Activated CD4-positive, alpha-beta memory T cell treated with anti-CD3 and anti-CD28 coated beads, Interleukin-2, amount 10 ng/mL, durations not matched to agents 7 days and 5 days (primary cell): ENCODE measurements around the gene PTCH2. TPM values are rescaled to one million over a fixed set of nuclear protein-coding genes. Genes with fewer than 3 reads are reported as not detected.
"Not testable (repeated sequence)": the region's sequence is repeated elsewhere in the genome, so short reads cannot be mapped to it uniquely, and the experiment has no call there.

Experiments
- CTCF ChIA-PET: fragments of 350-600 bp; sonication (Branson Sonifier 250); formaldehyde crosslinking; loops from one replicate; lab custom pipeline; 2021; ENCODE audit warnings: antibody characterized with exemption, inconsistent platforms; lab: Charles Lee
- POLR2A ChIA-PET: fragments of 350-600 bp; sonication (Branson Sonifier 250); formaldehyde crosslinking; loops from one replicate; lab custom pipeline; 2021; ENCODE audit warnings: antibody characterized with exemption; lab: Charles Lee
- DNase-seq: peaks from one replicate; pipeline ENCODE4 v3.0.0-alpha.2; 2020
- H3K27ac Mint-ChIP-seq: one replicate; pipeline ENCODE4 v1.8.0; 2021; ENCODE audit warnings: mild to moderate bottlenecking, mixed read lengths
- H3K27me3 Mint-ChIP-seq: one replicate; pipeline ENCODE4 v1.8.0; 2021; ENCODE audit warnings: mixed read lengths
- H3K36me3 Mint-ChIP-seq: one replicate; pipeline ENCODE4 v1.8.0; 2021; ENCODE audit warnings: low read depth, mixed read lengths
- H3K4me1 Mint-ChIP-seq: one replicate; pipeline ENCODE4 v1.8.0; 2021; ENCODE audit warnings: mixed read lengths
- H3K4me3 Mint-ChIP-seq: one replicate; pipeline ENCODE4 v1.8.0; 2021; ENCODE audit warnings: mild to moderate bottlenecking, mixed read lengths
- H3K9me3 Mint-ChIP-seq: one replicate; pipeline ENCODE4 v1.8.0; 2021; ENCODE audit warnings: mixed read lengths
- total RNA-seq, 2 experiments: library from RNA; stranded (reverse); gene quantifications; one replicate each; pipeline ENCODE4 v1.2.3, GENCODE V29; 2021

Gene PTCH2
- total RNA-seq, 2 experiments from 2014 or later: 0.58 to 1.0 TPM

DNA sequence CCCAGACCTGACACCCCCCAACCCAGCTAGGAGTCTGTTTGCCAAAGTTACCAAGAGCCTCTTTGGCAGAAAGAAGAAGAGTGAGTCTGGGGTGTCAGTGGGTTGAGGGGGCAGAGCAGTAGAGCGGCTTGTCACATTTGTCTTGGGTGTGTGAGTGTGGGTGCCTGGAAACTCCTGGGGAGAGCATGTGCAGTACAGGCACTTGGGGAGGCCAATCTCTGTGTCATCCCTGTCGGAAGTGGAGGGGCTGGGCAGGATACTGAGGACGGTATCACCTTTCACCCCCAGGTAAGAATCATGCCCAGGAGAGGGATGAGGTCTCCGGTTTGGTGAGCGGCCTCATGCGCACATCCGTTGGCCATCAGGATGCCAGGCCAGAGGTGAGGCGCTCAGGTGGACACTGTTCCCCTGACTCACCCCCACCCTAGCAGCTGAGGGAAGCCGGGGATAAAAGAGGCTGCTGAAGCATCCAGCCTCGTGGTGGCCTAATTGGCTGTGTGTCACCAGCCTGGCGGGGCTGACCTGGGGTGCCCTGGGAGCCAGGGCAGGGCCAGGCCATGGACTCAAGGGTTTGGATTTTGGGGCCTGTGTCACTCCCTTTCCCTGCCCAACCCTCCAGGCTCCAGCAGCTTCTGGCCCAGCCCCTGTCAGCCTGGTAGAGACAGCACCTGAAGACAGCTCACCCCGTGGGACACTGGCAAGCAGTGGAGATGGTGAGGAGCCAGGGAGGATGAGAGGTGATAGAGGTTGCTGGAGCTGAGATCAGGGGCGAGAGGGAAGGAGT lies 39.5 kb downstream of the PTCH2 start:
- H3K27me3 Mint-ChIP-seq: no peaks in the 10 kb centered on the region
- no peaks in the 10 kb centered on the region for H3K9me3 Mint-ChIP-seq
- peaks cover 58% of the 10 kb centered on the region for H3K36me3 Mint-ChIP-seq
- CTCF ChIA-PET: no interaction called here
- POLR2A ChIA-PET: interaction anchor here (0.6 to 16.4 kb wide), 5 partner anchors 8 to 73 kb away, joined by 3 to 960 read pairs (median 63); partner anchors contain the start of genes BTBD19, RNU5D-1 and RPS8
- H3K4me1 Mint-ChIP-seq: peaks cover 72% of the 10 kb centered on the region
- DNase-seq: no peak
- peak overlapping the region; percentile 58 for H3K27ac Mint-ChIP-seq
- H3K4me3 Mint-ChIP-seq: peak overlapping the region; percentile 90

DNA sequence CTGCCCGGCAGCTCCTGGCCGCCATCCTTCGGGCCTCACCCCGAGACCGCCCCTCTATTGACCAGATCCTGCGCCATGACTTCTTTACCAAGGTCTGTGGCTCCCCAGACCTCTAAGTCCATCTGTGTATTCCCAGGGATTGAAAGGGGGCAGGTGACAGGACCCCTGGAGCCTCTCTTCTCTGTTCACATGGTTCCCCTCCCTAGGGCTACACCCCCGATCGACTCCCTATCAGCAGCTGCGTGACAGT lies 40.1 kb downstream of the PTCH2 start:
- Mint-ChIP-seq H3K9me3 (no peaks in the 10 kb centered on the region), H3K4me1 (peaks cover 72% of the 10 kb centered on the region), H3K4me3 (peak overlapping the region; percentile 90), H3K27me3 (no peaks in the 10 kb centered on the region), H3K36me3 (peaks cover 58% of the 10 kb centered on the region), H3K27ac (peak overlapping the region; percentile 58)
- DNase-seq: no peak
- ChIA-PET POLR2A (interaction anchor here (0.6 to 16.4 kb wide), 6 partner anchors 8 to 81 kb away, joined by 3 to 960 read pairs (median 54); partner anchors contain the start of genes BTBD19, RNU5D-1 and RPS8), CTCF (no interaction called here)

DNA sequence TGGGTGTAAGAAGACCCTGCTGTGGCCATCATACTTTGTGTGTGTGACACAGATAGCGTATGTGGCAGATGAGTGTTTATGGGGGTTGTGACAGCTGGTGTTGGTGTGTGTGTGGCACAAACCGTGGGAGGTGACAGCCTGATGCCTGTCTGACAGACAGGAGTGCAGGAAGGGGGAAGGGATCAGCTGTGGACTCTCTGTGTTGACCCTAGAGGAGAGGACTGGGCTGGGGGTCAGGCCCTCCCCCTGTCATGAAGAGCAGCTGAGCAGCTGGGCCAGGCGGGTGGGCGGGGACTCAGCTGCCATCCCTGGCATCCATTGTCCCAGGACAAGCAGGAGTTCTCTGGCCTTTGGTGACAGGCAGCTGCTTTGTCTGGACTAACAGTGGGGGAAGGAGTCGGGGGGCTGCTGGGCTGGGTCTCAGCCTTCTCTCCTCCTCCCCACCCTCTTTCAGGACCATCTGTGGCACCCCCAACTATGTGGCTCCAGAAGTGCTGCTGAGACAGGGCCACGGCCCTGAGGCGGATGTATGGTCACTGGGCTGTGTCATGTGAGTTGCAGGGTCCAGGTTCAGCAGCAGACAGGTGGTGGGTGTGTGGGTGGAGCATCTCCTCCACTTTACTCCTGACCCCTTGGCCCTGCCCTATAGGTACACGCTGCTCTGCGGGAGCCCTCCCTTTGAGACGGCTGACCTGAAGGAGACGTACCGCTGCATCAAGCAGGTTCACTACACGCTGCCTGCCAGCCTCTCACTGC lies 40.6 kb downstream of the PTCH2 start:
- no peak for DNase-seq
- no peaks in the 10 kb centered on the region for H3K27me3 Mint-ChIP-seq
- H3K36me3 Mint-ChIP-seq: peaks cover 58% of the 10 kb centered on the region
- H3K4me1 Mint-ChIP-seq: peaks cover 67% of the 10 kb centered on the region
- peak overlapping the region; percentile 90 for H3K4me3 Mint-ChIP-seq
- POLR2A ChIA-PET: interaction anchor here (0.6 to 16.4 kb wide), 8 partner anchors 9 to 184 kb away, joined by 3 to 960 read pairs (median 32); partner anchors contain the start of genes BTBD19, EIF2B3, RNU5D-1 and RPS8
- H3K27ac Mint-ChIP-seq: peak overlapping the region; percentile 96
- CTCF ChIA-PET: interaction anchor here (0.6 to 6.4 kb wide), 2 partner anchors 17 to 546 kb away, joined by 5 to 76 read pairs; no protein-coding TSS in a partner anchor
- H3K9me3 Mint-ChIP-seq: no peaks in the 10 kb centered on the region

DNA sequence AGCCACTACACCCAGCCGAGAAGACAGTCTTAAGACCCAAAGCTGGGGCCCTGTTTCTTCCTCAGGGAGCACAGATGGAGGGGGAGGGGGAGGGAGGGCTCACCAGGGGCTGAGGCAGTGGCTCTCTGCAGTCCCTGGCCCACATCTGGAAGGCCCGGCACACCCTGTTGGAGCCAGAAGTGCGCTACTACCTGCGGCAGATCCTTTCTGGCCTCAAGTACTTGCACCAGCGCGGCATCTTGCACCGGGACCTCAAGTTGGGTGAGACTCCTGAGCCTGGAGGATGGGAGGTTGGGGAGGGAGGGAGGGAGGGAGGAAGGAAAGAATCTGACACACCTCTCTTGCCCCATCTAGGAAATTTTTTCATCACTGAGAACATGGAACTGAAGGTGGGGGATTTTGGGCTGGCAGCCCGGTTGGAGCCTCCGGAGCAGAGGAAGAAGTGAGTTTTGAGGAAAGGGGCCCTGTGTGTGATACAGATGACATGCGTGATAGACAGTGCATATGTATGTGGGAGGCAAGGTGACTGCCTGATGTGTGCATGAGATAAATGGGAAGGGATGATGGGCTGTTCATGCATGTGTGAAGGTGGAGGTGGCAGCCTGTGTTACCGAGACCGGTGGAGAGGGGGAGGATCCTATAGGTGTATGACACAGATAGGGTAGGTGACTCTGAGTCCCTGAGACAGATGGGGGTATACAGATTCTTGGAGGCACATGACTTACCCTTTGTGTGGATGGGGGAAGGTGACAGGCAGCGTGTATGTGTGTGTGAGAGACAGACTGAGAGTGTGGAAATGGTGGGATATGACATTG lies 41.4 kb downstream of the PTCH2 start:
- ChIA-PET CTCF (interaction anchor here (0.6 to 6.4 kb wide), 7 partner anchors 8 to 547 kb away, joined by 5 to 76 read pairs (median 16); partner anchors contain the start of genes BEST4 and BTBD19), POLR2A (interaction anchor here (0.6 to 16.4 kb wide), 16 partner anchors 8 to 538 kb away, joined by 3 to 960 read pairs (median 14); partner anchors contain the start of genes BTBD19, EIF2B3, HECTD3 and MUTYH)
- Mint-ChIP-seq H3K4me3 (peak overlapping the region; percentile 90), H3K27me3 (no peaks in the 10 kb centered on the region), H3K4me1 (peaks cover 59% of the 10 kb centered on the region), H3K36me3 (peaks cover 52% of the 10 kb centered on the region), H3K27ac (peak overlapping the region; percentile 96), H3K9me3 (no peaks in the 10 kb centered on the region)
- DNase-seq: no peak

DNA sequence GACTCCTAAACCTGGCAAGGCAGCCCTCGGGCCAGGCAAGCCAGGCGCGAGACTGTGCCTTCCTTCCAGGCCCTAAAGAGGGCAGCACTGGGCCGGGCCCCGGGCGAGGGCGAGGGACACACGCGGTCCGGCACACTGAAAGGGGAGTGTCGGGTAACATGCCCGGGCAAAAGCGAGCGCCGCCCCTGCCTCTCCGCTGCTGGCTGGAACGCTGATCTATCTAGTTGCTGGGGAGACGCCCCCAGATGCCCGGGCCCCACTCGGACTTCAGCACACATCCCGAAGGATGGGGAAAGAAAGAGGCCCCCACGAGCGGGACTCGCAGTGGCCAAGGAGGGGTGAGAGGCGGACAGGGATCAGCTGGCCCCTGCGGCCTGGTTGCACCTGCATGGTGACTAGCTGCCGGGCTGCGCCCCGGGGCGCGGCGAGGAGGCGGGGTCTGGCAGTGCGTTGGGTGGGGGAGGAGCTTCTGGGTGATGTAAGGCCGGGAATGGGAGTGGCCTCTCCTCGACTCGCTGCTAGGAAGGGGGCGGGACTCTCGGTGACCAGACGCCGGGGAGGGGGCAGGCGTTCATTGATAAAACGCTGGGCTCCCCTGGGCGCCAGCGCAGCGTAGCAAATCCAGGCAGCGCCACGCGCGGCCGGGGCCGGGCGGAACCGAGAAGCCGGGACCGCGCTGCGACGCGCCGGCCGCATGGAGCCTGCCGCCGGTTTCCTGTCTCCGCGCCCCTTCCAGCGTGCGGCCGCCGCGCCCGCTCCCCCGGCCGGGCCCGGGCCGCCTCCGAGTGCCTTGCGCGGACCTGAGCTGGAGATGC lies 43.1 kb downstream of the PTCH2 start, which contains the start of gene PLK3:
PLK3 (plus strand) TSS at position 608 of the 815 bp plus-strand sequence; CDS start at position 695, 87 bp downstream.
- peak within 1 kb of the TSS; percentile 98 for H3K27ac Mint-ChIP-seq
- peak within 1 kb of the TSS; percentile 90 for H3K4me3 Mint-ChIP-seq
- no peaks in the 10 kb centered on the region for H3K9me3 Mint-ChIP-seq
- DNase-seq: peak; percentile 98
- H3K4me1 Mint-ChIP-seq: peaks cover 47% of the 10 kb centered on the region
- CTCF ChIA-PET: interaction anchor here (0.6 to 6.4 kb wide), 24 partner anchors 10 to 1503 kb away, joined by 3 to 76 read pairs (median 4); partner anchors contain the start of genes BEST4, BTBD19, HECTD3 and LRRC41
- POLR2A ChIA-PET: interaction anchor here (0.7 to 16.4 kb wide), 25 partner anchors 10 to 700 kb away, joined by 3 to 960 read pairs (median 4); partner anchors contain the start of genes BTBD19, CCDC163, EIF2B3 and HECTD3
- H3K36me3 Mint-ChIP-seq: peaks cover 40% of the 10 kb centered on the region
- no peaks in the 10 kb centered on the region for H3K27me3 Mint-ChIP-seq

DNA sequence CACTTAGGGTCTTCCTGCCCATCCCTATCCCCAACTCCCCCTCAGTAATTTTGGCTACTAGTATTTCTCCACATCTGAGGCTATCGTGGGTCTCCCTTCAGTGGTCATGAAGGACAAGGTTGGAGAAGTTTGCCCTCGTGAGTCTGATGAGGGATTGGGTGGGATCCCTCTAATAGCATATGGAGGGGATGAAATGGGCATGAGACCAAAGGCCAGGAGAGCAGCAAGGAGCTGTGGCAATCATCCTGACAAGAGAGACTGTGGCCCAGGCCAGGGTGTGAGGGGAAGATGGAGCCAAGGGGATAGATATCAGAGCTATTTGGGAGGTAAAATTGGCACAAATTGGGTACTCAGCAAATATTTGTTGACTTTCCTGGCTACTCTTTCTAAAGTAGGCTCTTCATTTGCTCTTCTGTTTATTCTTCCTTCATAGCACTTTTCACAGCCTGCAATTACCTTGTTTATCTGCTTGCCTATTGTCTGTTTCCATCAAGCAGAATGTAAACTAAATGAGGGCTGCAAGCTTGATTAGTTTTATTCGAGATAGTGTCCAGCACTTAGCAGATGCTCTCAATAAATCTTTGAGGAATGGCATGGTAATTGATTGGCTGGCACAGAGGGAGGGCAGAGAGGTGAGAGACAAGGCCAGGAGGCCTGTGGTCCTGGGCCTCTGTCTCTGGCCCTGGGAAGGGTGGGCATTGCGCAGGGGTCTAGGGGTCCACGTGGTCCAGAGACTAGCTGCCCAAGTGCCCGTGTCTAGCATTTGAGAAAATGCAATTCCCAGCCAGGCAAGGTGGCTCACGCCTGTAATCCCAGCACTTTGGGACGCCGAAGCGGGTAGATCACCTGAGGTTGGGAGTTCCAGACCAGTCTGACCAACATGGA lies 44.3 kb downstream of the PTCH2 start:
- Mint-ChIP-seq H3K4me3 (no peak overlapping the region), H3K36me3 (peaks cover 28% of the 10 kb centered on the region), H3K27me3 (no peaks in the 10 kb centered on the region), H3K9me3 (no peaks in the 10 kb centered on the region), H3K4me1 (peaks cover 36% of the 10 kb centered on the region), H3K27ac (peak overlapping the region; percentile 98)
- DNase-seq: no peak
- ChIA-PET CTCF (interaction anchor here (0.7 to 6.4 kb wide), 8 partner anchors 10 to 213 kb away, joined by 3 to 76 read pairs (median 8); partner anchors contain the start of genes BTBD19, HECTD3 and UROD), POLR2A (interaction anchor here (1.2 to 16.4 kb wide), 9 partner anchors 10 to 212 kb away, joined by 3 to 960 read pairs (median 19); partner anchors contain the start of genes BTBD19, EIF2B3, HECTD3 and RNU5D-1)

GRCh38 chr1:44797886-44798285 lies 45.2 kb downstream of the PTCH2 start:
- H3K4me3 Mint-ChIP-seq, H3K27ac Mint-ChIP-seq: not testable (repeated sequence)

DNA sequence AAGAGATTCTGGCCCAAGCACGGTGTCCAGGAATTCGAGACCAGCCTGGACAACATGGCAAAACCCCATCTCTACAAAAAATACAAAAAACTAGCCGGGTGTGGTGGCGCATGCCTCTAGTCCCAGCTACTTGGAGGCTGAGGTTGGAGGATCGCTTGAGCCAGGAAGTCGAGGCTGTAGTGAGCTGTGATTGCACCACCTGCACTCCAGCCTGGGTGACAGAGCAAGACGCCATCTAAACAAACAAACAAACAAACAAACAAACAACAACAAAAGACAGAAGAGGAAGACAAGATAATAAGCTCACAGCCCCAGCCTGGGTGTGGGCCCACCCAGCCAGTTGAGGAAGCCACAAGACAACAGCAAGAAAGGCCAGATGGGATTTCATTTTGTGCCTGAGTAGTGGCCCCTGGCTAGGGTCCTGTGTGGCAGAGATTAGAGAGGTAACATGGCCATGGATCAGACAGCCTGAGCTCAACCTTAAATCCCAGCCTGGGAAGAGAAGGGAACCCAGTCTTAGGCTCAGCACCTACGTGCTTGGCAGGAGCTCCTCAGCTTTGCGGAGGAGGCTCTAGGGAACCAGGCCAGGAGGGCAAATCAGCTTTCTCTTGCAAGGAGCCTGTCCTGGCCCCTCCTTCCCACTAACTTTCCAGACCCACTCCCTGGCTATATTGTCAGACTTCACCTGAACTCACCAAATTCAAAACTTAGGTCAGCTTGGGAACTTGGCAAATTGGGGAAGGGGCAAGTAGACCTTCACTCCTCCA lies 50.1 kb downstream of the PTCH2 start:
- DNase-seq: no peak
- no peaks in the 10 kb centered on the region for H3K9me3 Mint-ChIP-seq
- H3K36me3 Mint-ChIP-seq: no peaks in the 10 kb centered on the region
- CTCF ChIA-PET: interaction anchor here (0.9 to 3.6 kb wide), 15 partner anchors 9 to 700 kb away, joined by 3 to 27 read pairs (median 6); partner anchors contain the start of genes HECTD3, RNU5D-1, RPS8 and UROD
- no peak overlapping the region for H3K27ac Mint-ChIP-seq
- no peak overlapping the region for H3K4me3 Mint-ChIP-seq
- peaks cover 2% of the 10 kb centered on the region for H3K4me1 Mint-ChIP-seq
- H3K27me3 Mint-ChIP-seq: no peaks in the 10 kb centered on the region
- POLR2A ChIA-PET: interaction anchor here (0.7 to 3.0 kb wide), 14 partner anchors 8 to 729 kb away, joined by 3 to 41 read pairs (median 8); partner anchors contain the start of genes BTBD19, DYNLT4, HECTD3 and PRDX1

More at GRCh38 chr1:44797886-44798285, 45.2 kb downstream of the PTCH2 start:
- Mint-ChIP-seq H3K36me3 (peaks cover 20% of the 10 kb centered on the region), H3K4me1 (peaks cover 29% of the 10 kb centered on the region)
- H3K27me3 Mint-ChIP-seq, H3K9me3 Mint-ChIP-seq, DNase-seq: not testable (repeated sequence)
- CTCF ChIA-PET: interaction anchor here (2.7 to 6.4 kb wide), 3 partner anchors 11 to 22 kb away, joined by 11 to 76 read pairs (median 16); partner anchors contain the start of gene BTBD19
- POLR2A ChIA-PET: interaction anchor here (1.3 to 16.4 kb wide), 6 partner anchors 12 to 76 kb away, joined by 5 to 960 read pairs (median 18); partner anchors contain the start of gene RNU5D-1

DNA sequence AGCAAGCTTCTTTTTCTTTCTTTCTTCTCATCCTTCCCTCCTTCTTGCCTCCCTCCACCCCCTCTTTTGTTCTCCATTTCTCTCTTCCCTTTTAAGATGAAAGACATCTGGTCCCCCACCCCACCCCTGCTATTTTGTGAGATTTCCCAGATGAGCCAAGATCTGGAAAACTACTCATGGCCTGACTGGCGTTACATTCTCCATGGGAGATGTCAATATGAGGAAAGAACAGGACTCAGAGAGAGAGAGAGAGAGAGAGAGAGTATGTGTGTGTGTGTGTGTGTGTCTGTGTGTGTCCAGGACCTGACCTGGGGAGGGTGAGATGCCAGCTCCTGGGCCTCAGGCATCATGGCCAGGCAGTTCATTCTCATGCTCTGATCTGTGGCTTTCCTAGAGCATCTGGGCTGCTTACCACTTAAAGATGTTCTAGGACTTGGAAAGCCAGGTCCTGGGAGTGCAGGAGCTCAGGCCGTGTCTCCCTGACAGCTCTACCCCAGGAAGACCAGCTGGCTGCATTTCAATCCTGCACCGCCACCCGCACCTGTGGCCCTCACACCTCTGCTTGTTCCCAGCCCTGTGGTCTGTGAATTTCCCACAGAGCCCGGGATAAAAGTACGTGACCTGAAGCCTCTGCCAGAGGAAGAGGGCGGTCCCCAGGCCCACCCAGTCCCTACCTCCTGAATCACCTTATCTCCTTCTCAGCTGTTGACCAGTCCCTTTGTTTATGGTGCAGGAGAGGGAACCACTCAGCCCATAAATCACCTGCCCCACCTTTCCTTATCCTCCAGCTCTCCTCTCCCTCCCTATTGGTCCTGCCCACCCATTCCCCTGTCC lies 51.9 kb downstream of the PTCH2 start:
- DNase-seq: no peak

More for the DNA sequence above, 51.9 kb downstream of the PTCH2 start:
- H3K4me3 Mint-ChIP-seq: no peak overlapping the region
- H3K27ac Mint-ChIP-seq: no peak overlapping the region
- no peaks in the 10 kb centered on the region for H3K36me3 Mint-ChIP-seq
- ChIA-PET CTCF (interaction anchor here (1.3 to 3.6 kb wide), 5 partner anchors 9 to 220 kb away, joined by 5 to 16 read pairs (median 11); partner anchors contain the start of genes HECTD3, PLK3, RNU5D-1 and UROD), POLR2A (interaction anchor here (1.0 to 12.4 kb wide), 10 partner anchors 9 to 512 kb away, joined by 3 to 195 read pairs (median 9); partner anchors contain the start of genes BTBD19, DYNLT4, EIF2B3 and PLK3)
- H3K4me1 Mint-ChIP-seq: peaks cover 7% of the 10 kb centered on the region
- no peaks in the 10 kb centered on the region for H3K9me3 Mint-ChIP-seq
- no peaks in the 10 kb centered on the region for H3K27me3 Mint-ChIP-seq
